SHP77 treated with DMSO at 0.1 percent for 48 hours (cell line): ENCODE measurements around the gene B3GALT6.

Experiments used
- DNase-seq: peaks from one replicate; lab custom pipeline; 2025; lab: John Stamatoyannopoulos, UW

The B3GALT6 gene

GRCh38 chr1:1232796-1233566 lies 944 bp downstream of the B3GALT6 start:
- no peak for DNase-seq

- DNase-seq, result no peak
Observed at GRCh38 chr1:1233567-1233892, 1.5 kb downstream of the B3GALT6 start.

- DNase-seq, result no peak
Observed at GRCh38 chr1:1234180-1234808, 2.3 kb downstream of the B3GALT6 start.

- no peak for DNase-seq
Observed at GRCh38 chr1:1235016-1235744, 3.1 kb downstream of the B3GALT6 start.

- no peak for DNase-seq
Observed at GRCh38 chr1:1236176-1236763, 4.2 kb downstream of the B3GALT6 start.

GRCh38 chr1:1236945-1237873 lies 5.2 kb downstream of the B3GALT6 start:
- no peak for DNase-seq

GRCh38 chr1:1237874-1238701 lies 6.1 kb downstream of the B3GALT6 start:
- DNase-seq, result no peak

GRCh38 chr1:1238702-1239178 lies 6.7 kb downstream of the B3GALT6 start:
- no peak for DNase-seq

GRCh38 chr1:1239227-1239613 lies 7.2 kb downstream of the B3GALT6 start:
- DNase-seq, result no peak

- DNase-seq, result no peak
Observed at GRCh38 chr1:1239614-1240347, 7.7 kb downstream of the B3GALT6 start.

- DNase-seq, result no peak
Observed at GRCh38 chr1:1240348-1240732, 8.3 kb downstream of the B3GALT6 start.

GRCh38 chr1:1240822-1241587 lies 9.0 kb downstream of the B3GALT6 start:
- no peak for DNase-seq

GRCh38 chr1:1241588-1242219 lies 9.7 kb downstream of the B3GALT6 start:
- DNase-seq, result no peak

- no peak for DNase-seq
Observed at GRCh38 chr1:1242461-1243265, 10.6 kb downstream of the B3GALT6 start.

GRCh38 chr1:1243266-1243660 lies 11.2 kb downstream of the B3GALT6 start:
- no peak for DNase-seq

- no peak for DNase-seq
Observed at GRCh38 chr1:1243807-1244191, 11.8 kb downstream of the B3GALT6 start.

GRCh38 chr1:1244192-1244811 lies 12.3 kb downstream of the B3GALT6 start:
- DNase-seq, result no peak
